ENCODE measurements around the gene B3GALT5.

Gene B3GALT5

DNA sequence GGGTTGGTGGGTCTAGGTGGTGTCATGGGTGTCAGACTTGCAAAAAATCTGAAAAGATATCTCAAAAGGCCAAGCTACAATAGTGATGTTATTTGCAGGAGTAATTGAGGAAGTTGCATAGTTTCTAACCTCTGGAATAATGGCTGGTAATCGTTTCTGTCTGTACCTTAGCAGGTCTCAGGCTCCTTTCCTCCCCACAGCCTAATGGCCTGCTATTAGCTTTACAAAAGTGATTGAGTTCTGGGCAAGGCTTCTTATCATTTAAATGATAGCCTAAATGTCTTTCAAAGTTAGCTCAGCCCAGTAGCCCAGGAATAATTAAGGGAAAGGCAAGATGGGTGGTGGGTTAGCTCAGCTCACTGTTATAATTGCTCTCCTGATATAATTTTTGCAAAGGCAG is 94.6 kb downstream of the B3GALT5 start:
- no peak for DNase-seq

DNA sequence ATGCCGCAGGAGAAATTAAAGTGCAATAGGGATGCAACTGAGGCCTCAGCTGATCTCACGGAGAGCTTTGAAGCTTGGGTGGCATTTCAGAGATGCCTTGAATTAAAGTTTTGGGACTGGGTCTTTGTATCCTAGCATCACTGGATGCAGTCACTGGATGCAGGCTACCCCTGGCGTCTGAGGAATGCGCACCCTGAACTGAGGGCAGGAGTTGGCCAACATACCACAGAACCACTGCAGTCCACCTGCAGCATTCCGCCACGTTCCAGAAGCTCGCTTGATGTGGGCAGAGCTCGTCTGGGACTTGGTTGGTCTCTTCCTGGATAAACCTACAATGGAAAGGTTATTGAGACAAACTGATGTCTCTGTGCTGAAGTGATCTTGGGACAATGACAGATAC is 98.1 kb downstream of the B3GALT5 start:
- no peak for DNase-seq

DNA sequence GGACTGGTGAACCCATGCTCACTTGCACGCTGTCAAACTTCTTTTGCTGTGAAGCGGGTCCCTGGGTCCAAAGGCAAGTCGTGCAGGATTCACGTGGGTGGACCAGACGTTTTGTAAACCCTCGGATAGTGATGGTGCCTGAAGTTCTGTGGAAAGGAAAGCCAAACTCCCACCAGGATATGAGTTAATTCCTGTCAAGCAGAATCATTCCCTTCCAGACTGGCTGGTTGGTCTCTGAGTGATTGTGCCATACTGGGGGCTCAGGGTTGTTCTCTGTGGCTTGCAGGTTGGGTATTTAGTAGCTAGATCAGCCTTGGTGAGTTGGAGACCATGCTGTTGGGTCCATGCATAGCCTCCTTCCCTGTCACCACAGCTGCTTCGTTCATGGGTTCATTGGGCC is 99.5 kb downstream of the B3GALT5 start:
- DNase-seq = no peak

DNA sequence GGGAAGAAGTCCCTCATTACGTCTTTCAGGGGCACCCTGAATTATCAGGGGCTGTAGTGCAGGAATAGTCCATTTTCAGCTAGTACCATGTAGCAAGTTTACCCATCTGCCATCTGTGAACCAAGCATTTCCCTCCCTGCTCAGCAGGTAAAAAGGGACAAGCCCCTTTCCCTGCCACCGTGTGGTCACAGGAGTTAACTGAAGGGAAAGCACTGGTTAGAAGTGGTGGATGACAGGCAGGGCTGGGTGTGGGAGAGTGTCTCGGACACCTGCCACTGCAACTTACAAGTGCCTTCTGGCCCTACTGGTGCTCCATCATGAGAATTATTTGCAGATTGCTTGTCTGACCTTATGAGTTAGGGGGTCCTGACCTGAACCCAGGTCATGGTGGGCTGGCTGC is 100.2 kb downstream of the B3GALT5 start:
- no peak for DNase-seq

DNA sequence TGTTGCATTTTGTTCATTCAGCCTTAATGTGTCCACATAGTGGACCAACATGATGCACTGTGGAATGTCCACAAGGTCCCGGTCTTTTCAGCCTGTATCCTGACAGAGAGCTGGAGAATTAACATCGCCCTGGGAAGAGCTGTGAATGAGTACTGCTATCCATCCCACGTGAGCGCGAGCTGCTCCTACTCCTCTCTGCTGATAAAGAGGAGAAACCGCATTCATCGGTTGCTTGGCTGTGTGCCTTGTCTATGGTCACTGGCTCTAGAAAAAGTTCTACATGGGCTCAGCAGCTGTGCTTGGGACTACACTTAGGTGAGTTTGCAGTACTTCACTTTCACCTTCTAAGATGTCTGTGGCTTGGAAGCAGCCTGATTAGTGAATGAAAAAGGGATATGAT is 101.2 kb downstream of the B3GALT5 start:
- no peak for DNase-seq

DNA sequence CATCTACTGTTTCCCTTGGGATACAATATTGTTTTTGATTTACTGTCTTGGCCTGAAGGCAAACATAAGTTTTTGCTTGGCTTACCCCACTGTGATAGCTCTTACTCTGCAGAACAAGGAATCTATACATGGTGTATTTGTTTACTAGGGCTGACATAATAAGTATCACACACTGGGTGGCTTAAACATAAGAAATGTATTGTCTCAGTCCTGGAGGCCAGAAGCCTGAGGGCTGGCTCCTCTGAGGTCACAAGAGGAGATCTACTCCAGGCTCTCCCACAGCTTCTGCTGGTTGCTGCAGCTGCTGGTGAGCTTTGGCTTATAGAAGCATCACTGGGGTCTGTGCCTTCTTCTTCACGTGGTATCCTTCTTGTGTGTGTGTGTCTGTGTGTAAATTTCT is 101.6 kb downstream of the B3GALT5 start:
- no peak for DNase-seq

DNA sequence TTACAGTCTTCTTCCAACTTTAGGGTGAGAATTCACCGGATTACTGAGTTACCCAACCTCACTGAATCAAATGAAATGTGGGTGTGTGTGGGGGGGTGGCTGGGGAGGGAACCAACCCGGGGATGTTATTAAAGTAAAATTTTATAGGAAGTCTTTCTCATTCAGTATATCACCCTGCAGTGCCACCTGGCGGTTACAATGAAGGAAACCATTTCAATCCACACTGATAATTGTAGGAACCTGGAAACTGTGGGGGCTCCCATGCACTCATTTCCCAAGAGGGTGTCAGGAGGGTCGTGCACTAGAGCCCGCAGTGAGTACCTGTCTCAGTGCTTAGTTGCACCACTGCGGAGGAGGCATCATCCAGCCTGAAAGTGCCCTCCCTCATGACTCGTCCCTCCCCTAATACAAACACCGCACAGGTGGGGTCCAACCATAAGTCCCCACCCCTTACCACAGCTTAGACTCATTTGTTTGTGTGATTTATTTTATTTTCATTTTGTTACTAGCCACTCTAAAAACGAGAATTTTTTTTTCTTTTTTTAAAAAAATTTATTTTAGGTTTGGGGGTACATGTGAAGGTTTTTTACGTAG is 103.2 kb downstream of the B3GALT5 start:
- DNase-seq = peak in 4 of 6 experiments; percentile 1 to 15 (median 2)

DNA sequence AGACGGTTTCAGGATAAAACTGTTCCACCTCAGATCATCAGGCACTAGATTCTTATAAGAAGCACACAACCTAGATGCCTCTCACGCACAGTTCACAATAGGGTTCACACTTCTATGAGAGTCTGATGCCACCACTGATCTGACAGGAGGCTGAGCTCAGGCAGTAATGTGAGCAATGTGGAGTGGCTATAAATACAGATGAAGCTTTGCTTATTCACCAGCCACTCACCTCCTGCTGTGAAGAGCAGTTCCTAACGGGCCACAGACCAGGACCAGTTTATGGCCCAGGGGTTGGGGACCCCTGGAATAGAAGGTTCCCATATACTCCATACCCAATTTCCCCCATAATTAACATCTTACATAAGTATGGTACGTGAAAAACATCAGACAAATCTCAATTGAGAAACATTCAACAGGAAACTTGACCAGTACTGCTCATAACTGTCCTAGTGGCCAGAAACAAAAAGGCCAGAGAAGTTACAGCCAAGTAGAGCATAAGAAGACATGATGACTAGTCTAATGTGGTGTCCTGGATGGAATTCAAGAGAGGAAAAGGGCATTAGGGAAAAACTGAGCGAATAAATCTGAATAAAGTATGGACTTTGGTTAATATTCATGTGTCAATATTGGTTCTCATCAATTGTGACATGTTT is 107.5 kb downstream of the B3GALT5 start:
- DNase-seq = no peak

DNA sequence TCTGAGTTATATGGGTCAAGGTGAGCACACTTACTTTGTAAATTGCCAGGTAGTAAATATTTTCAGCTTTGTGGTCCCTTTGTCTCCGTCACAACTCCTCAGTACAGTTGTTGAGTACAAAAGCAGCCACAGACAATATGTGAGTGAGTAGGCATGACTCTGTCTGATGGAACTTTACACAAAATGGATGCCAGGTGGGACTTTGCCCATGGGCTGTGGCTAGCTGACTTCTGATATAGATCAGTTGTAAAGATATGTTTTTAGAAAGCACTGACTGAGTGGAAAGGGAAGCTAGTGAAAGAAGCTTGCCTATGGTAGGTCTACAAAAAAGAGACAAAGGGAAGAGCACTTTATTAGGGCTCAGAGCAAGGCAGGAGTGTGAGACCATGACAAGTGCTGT is 109.1 kb downstream of the B3GALT5 start:
- no peak for DNase-seq
